Measurements from ENCODE around the gene PTDSS2.
"Not testable (repeated sequence)": the region's sequence is repeated elsewhere in the genome, so short reads cannot be mapped to it uniquely, and the experiment has no call there.

Gene PTDSS2

GRCh38 chr11:434999-435740 lies 14.9 kb upstream of the PTDSS2 start:
- H2BK15ac ChIP-seq (ENCODE audit: low read depth, poor library complexity, severe bottlenecking); H2AFZ ChIP-seq (ENCODE audit: low read depth, low read length); H3K27ac ChIP-seq (ENCODE audit: low read length, poor library complexity, severe bottlenecking); H2BK5ac ChIP-seq (ENCODE audit: low read depth, low read length, poor library complexity, severe bottlenecking); H3K4me1 ChIP-seq (ENCODE audit: control insufficient read depth, insufficient read depth, low read depth, low read length); H3K9ac ChIP-seq (ENCODE audit: low read length); H3K4me2 ChIP-seq (ENCODE audit: low read length, poor library complexity, severe bottlenecking); H3K23ac ChIP-seq (ENCODE audit: low read length in 2 of 2); H4K8ac ChIP-seq (ENCODE audit: low read length); H3K4me3 ChIP-seq (ENCODE audit: insufficient read depth in 1 of 2, low read depth in 1 of 2, low read length in 2 of 2); H2BK12ac ChIP-seq (ENCODE audit: low read length in 2 of 2); H4K91ac ChIP-seq (ENCODE audit: low read length); H2AK5ac ChIP-seq (ENCODE audit: low read length, severe bottlenecking); H3K14ac ChIP-seq (ENCODE audit: low read length in 2 of 2); H3K4ac ChIP-seq (ENCODE audit: low read depth in 1 of 2, low read length in 2 of 2); H3K9me3 ChIP-seq (ENCODE audit: control insufficient read depth, low read length); DNase-seq; H3K79me1 ChIP-seq (replicated peaks; ENCODE audit: low read length, poor library complexity, severe bottlenecking); H2BK120ac ChIP-seq (ENCODE audit: low read depth, low read length); H3K36me3 ChIP-seq (ENCODE audit: control insufficient read depth in 1 of 2, insufficient read depth in 2 of 2, low read depth in 1 of 2, low read length in 2 of 2); H3K18ac ChIP-seq (ENCODE audit: low read depth in 1 of 2, low read length in 2 of 2): not testable (repeated sequence)
- WGBS = 100% methylated on average over 1 of the region's 1 CpG
- peaks cover 0 to 43% of the 10 kb centered on the region in 2 experiments for H3K27me3 ChIP-seq (ENCODE audit: control insufficient read depth in 1 of 2, insufficient read depth in 1 of 2, low read length in 2 of 2)

GRCh38 chr11:437228-437870 lies 12.7 kb upstream of the PTDSS2 start:
- WGBS = 86% methylated on average over 15 of the region's 17 CpGs
- Histone ChIP-seq H3K23ac (ENCODE audit: low read length in 2 of 2) (no peak overlapping the region), H4K8ac (ENCODE audit: low read length) (no peak overlapping the region), H4K91ac (ENCODE audit: low read length) (peak overlapping the region; percentile 34), H3K9me3 (ENCODE audit: control insufficient read depth, low read length) (no peaks in the 10 kb centered on the region), H2BK12ac (ENCODE audit: low read length in 2 of 2) (no peak overlapping the region), H3K79me1 (replicated peaks; ENCODE audit: low read length, poor library complexity, severe bottlenecking) (no peaks in the 10 kb centered on the region), H2BK120ac (ENCODE audit: low read depth, low read length) (no peak overlapping the region), H2BK15ac (ENCODE audit: low read depth, poor library complexity, severe bottlenecking) (no peak overlapping the region), H3K14ac (ENCODE audit: low read length in 2 of 2) (no peak overlapping the region), H3K4ac (ENCODE audit: low read depth in 1 of 2, low read length in 2 of 2) (no peak overlapping the region), H3K9ac (ENCODE audit: low read length) (no peak overlapping the region), H3K36me3 (ENCODE audit: control insufficient read depth in 1 of 2, insufficient read depth in 2 of 2, low read depth in 1 of 2, low read length in 2 of 2) (no peaks in the 10 kb centered on the region), H3K4me1 (ENCODE audit: control insufficient read depth, insufficient read depth, low read depth, low read length) (peaks cover 15% of the 10 kb centered on the region), H2BK5ac (ENCODE audit: low read depth, low read length, poor library complexity, severe bottlenecking) (no peak overlapping the region), H3K18ac (ENCODE audit: low read depth in 1 of 2, low read length in 2 of 2) (no peak overlapping the region), H2AFZ (ENCODE audit: low read depth, low read length) (no peak overlapping the region), H3K27ac (ENCODE audit: low read length, poor library complexity, severe bottlenecking) (no peak overlapping the region), H2AK5ac (ENCODE audit: low read length, severe bottlenecking) (no peak overlapping the region), H3K27me3 (ENCODE audit: control insufficient read depth in 1 of 2, insufficient read depth in 1 of 2, low read length in 2 of 2) (peaks cover 0 to 58% of the 10 kb centered on the region in 2 experiments), H3K4me2 (ENCODE audit: low read length, poor library complexity, severe bottlenecking) (no peak overlapping the region), H3K4me3 (ENCODE audit: insufficient read depth in 1 of 2, low read depth in 1 of 2, low read length in 2 of 2) (no peak overlapping the region)
- no peak for DNase-seq

- Histone ChIP-seq H3K9ac (ENCODE audit: low read length) (no peak overlapping the region), H3K4me3 (ENCODE audit: insufficient read depth in 1 of 2, low read depth in 1 of 2, low read length in 2 of 2) (no peak overlapping the region), H2AK5ac (ENCODE audit: low read length, severe bottlenecking) (no peak overlapping the region), H3K36me3 (ENCODE audit: control insufficient read depth in 1 of 2, insufficient read depth in 2 of 2, low read depth in 1 of 2, low read length in 2 of 2) (no peaks in the 10 kb centered on the region), H3K27me3 (ENCODE audit: control insufficient read depth in 1 of 2, insufficient read depth in 1 of 2, low read length in 2 of 2) (peaks cover 0 to 57% of the 10 kb centered on the region in 2 experiments), H4K8ac (ENCODE audit: low read length) (no peak overlapping the region), H3K79me1 (replicated peaks; ENCODE audit: low read length, poor library complexity, severe bottlenecking) (no peaks in the 10 kb centered on the region), H4K91ac (ENCODE audit: low read length) (no peak overlapping the region), H3K23ac (ENCODE audit: low read length in 2 of 2) (no peak overlapping the region), H2BK12ac (ENCODE audit: low read length in 2 of 2) (no peak overlapping the region), H2BK15ac (ENCODE audit: low read depth, poor library complexity, severe bottlenecking) (no peak overlapping the region), H3K14ac (ENCODE audit: low read length in 2 of 2) (no peak overlapping the region), H3K4me2 (ENCODE audit: low read length, poor library complexity, severe bottlenecking) (no peak overlapping the region), H2BK120ac (ENCODE audit: low read depth, low read length) (no peak overlapping the region), H3K4ac (ENCODE audit: low read depth in 1 of 2, low read length in 2 of 2) (no peak overlapping the region), H2BK5ac (ENCODE audit: low read depth, low read length, poor library complexity, severe bottlenecking) (no peak overlapping the region), H3K4me1 (ENCODE audit: control insufficient read depth, insufficient read depth, low read depth, low read length) (peaks cover 17% of the 10 kb centered on the region), H3K27ac (ENCODE audit: low read length, poor library complexity, severe bottlenecking) (no peak overlapping the region), H3K9me3 (ENCODE audit: control insufficient read depth, low read length) (no peaks in the 10 kb centered on the region), H3K18ac (ENCODE audit: low read depth in 1 of 2, low read length in 2 of 2) (no peak overlapping the region), H2AFZ (ENCODE audit: low read depth, low read length) (no peak overlapping the region)
- WGBS = 89% methylated on average over 20 of the region's 21 CpGs
- no peak for DNase-seq
Measured at GRCh38 chr11:438101-438844, 11.8 kb upstream of the PTDSS2 start.
